Measurements from ENCODE around the gene MYO1G. TPM values are rescaled to one million over a fixed set of nuclear protein-coding genes. Genes with fewer than 3 reads are reported as not detected.

Gene MYO1G
- total and polyA plus RNA-seq, 2 donors from 2014 or later = 0.60 to 14.3 TPM

- Histone ChIP-seq H3K27ac (ENCODE audit: low read depth in 2 of 2, low read length in 2 of 2) (no peak overlapping the region), H3K36me3 (ENCODE audit: control insufficient read depth in 2 of 3, insufficient read depth in 3 of 3, low read length in 3 of 3) (no peaks in the 10 kb centered on the region), H3K4me3 (ENCODE audit: low read length in 3 of 3) (no peak overlapping the region), H3K9me3 (ENCODE audit: control insufficient read depth in 2 of 3, insufficient read depth in 1 of 3, low read length in 3 of 3) (no peaks in the 10 kb centered on the region), H3K27me3 (ENCODE audit: control insufficient read depth, insufficient read depth, low read length) (no peaks in the 10 kb centered on the region), H3K9ac (ENCODE audit: low read length in 3 of 3) (no peak overlapping the region), H3K4me1 (ENCODE audit: control insufficient read depth in 2 of 3, insufficient read depth in 2 of 3, low read depth in 1 of 3, low read length in 3 of 3) (peaks cover 0 to 12% (median 0%) of the 10 kb centered on the region in 3 donors)
- TF ChIP-seq CTCF (IDR thresholded peaks at IDR 0.05; ENCODE audit: borderline replicate concordance, extremely low read depth, insufficient read depth) = no peak
- intact Hi-C loops (cut with DNase I) = no loop called here
- DNase-seq = peak in 3 of 5 donors; percentile 54 to 72 (median 64)
- no peak for FAIRE-seq
Measured at GRCh38 chr7:44912775-44913347, 66.0 kb downstream of the MYO1G start.

Other genes starting within 250 kb of the MYO1G start
- gene ZMIZ2, start 230.2 kb downstream of the MYO1G start, total RNA-seq = 127 TPM
- 30.5 TPM for gene ZMIZ2, start 230.2 kb downstream of the MYO1G start, polyA plus RNA-seq (ENCODE audit: insufficient read depth, low read depth, low replicate concordance)
- 1,143 TPM for gene PPIA, start 182.3 kb downstream of the MYO1G start, total RNA-seq
- 2,940 TPM for gene PPIA, start 182.3 kb downstream of the MYO1G start, polyA plus RNA-seq (ENCODE audit: insufficient read depth, low read depth, low replicate concordance)
- gene H2AZ2, start 130.9 kb downstream of the MYO1G start, total RNA-seq = 140 TPM
- 121 TPM for gene H2AZ2, start 130.9 kb downstream of the MYO1G start, polyA plus RNA-seq (ENCODE audit: insufficient read depth, low read depth, low replicate concordance)
- 25.3 TPM for gene PURB, start 93.5 kb downstream of the MYO1G start, total RNA-seq
- gene PURB, start 93.5 kb downstream of the MYO1G start, polyA plus RNA-seq (ENCODE audit: insufficient read depth, low read depth, low replicate concordance) = 7.7 TPM
- gene CCM2, start 21.2 kb upstream of the MYO1G start, total RNA-seq = 35.0 TPM
- 37.8 TPM for gene CCM2, start 21.2 kb upstream of the MYO1G start, polyA plus RNA-seq (ENCODE audit: insufficient read depth, low read depth, low replicate concordance)
- gene NACAD, start 110.0 kb upstream of the MYO1G start, total RNA-seq = 4.2 TPM
- gene NACAD, start 110.0 kb upstream of the MYO1G start, polyA plus RNA-seq (ENCODE audit: insufficient read depth, low read depth, low replicate concordance) = 5.0 TPM
- 67.8 TPM for gene TBRG4, start 132.7 kb upstream of the MYO1G start, total RNA-seq
- 45.7 TPM for gene TBRG4, start 132.7 kb upstream of the MYO1G start, polyA plus RNA-seq (ENCODE audit: insufficient read depth, low read depth, low replicate concordance)
- gene RAMP3, start 178.8 kb upstream of the MYO1G start, total RNA-seq = 82.6 TPM
- gene RAMP3, start 178.8 kb upstream of the MYO1G start, polyA plus RNA-seq (ENCODE audit: insufficient read depth, low read depth, low replicate concordance) = 168 TPM